IMR-90 (cell line): ENCODE results near the gene FBXO41. TPM values are rescaled to one million over a fixed set of nuclear protein-coding genes. Genes with fewer than 3 reads are reported as not detected.

Experiments used
- ATAC-seq: fragments of 200-7000 bp; cut with Tn5 transposase; 2 replicates; pipeline ENCODE4 v1.9.1; 2020; ENCODE audit warnings: low read depth, mild to moderate bottlenecking, moderate library complexity
- BruUV-seq: library from RNA; stranded (reverse); fragments of 400-500 nt; replicated peaks from 2 replicates; lab custom pipeline; 2021; lab: Mats Ljungman, UMichigan
- CTCF ChIA-PET: fragments of 300-600 bp; formaldehyde crosslinking; extraction: SDS; loops from one replicate; lab custom pipeline; 2021; ENCODE audit warnings: antibody characterized with exemption; lab: Yijun Ruan, JAX
- POLR2A ChIA-PET: fragments of 300-600 bp; sonication (Branson Sonifier 250); formaldehyde crosslinking; loops from one replicate; lab custom pipeline; 2022; ENCODE audit warnings: antibody characterized with exemption; ENCODE audit not compliant: unreplicated experiment; lab: Charles Lee
- DNase-seq: peaks from one replicate; pipeline ENCODE4 v3.0.0; 2013
- H2AFZ ChIP-seq: replicated peaks from 2 replicates; pipeline ENCODE3; 2013; ENCODE audit warnings: low read length, mild to moderate bottlenecking; ENCODE audit not compliant: poor library complexity
- H2AK5ac ChIP-seq: 2 replicates; pipeline ENCODE4 v1.6.1; 2013; ENCODE audit warnings: low read depth, low read length, inconsistent platforms
- H2AK9ac ChIP-seq: replicated peaks from 2 replicates; pipeline ENCODE3; 2013; ENCODE audit warnings: mild to moderate bottlenecking, low read depth, low read length, moderate library complexity; ENCODE audit not compliant: poor library complexity
- H2BK120ac ChIP-seq: 2 replicates; pipeline ENCODE4 v1.6.1; 2013; ENCODE audit warnings: low read depth, low read length, inconsistent platforms
- H2BK15ac ChIP-seq: 3 replicates; pipeline ENCODE4 v1.6.1; 2013; ENCODE audit warnings: low read depth, low read length, inconsistent platforms
- H2BK20ac ChIP-seq: 2 replicates; pipeline ENCODE4 v1.6.1; 2013; ENCODE audit warnings: low read depth, mild to moderate bottlenecking, inconsistent platforms, low read length, moderate library complexity
- H2BK5ac ChIP-seq: 2 replicates; pipeline ENCODE4 v1.6.1; 2013; ENCODE audit warnings: mild to moderate bottlenecking, low read depth, low read length, inconsistent platforms; ENCODE audit not compliant: poor library complexity, severe bottlenecking
- H3K14ac ChIP-seq: replicated peaks from 2 replicates; pipeline ENCODE4 v1.6.1; 2013; ENCODE audit warnings: low read depth, low read length, inconsistent platforms
- H3K18ac ChIP-seq: 2 replicates; pipeline ENCODE4 v1.6.1; 2013; ENCODE audit warnings: low read depth, low read length, control low read depth
- H3K23ac ChIP-seq: 2 replicates; pipeline ENCODE4 v1.6.1; 2013; ENCODE audit warnings: low read depth, low read length, inconsistent platforms
- H3K27ac ChIP-seq: 2 replicates; pipeline ENCODE4 v1.5.1; 2013; ENCODE audit warnings: mild to moderate bottlenecking, control low read depth, low read length; ENCODE audit not compliant: insufficient read depth
- H3K27me3 ChIP-seq: 2 replicates; pipeline ENCODE4 v1.6.1; 2013; ENCODE audit warnings: low read length; ENCODE audit not compliant: control insufficient read depth, insufficient read depth
- H3K36me3 ChIP-seq: 2 replicates; pipeline ENCODE4 v1.6.1; 2013; ENCODE audit warnings: low read length, mixed read lengths; ENCODE audit not compliant: control insufficient read depth, insufficient read depth
- H3K4ac ChIP-seq: 2 replicates; pipeline ENCODE4 v1.6.1; 2013; ENCODE audit warnings: low read depth, low read length, inconsistent platforms
- H3K4me1 ChIP-seq: 2 replicates; pipeline ENCODE4 v1.6.1; 2013; ENCODE audit warnings: low read length, mixed read lengths; ENCODE audit not compliant: control insufficient read depth, insufficient read depth
- H3K4me2 ChIP-seq: 2 replicates; pipeline ENCODE4 v1.6.1; 2013; ENCODE audit warnings: low read depth, mild to moderate bottlenecking, control low read depth, low read length, moderate library complexity
- H3K4me3 ChIP-seq: 2 replicates; pipeline ENCODE4 v1.5.1; 2013; ENCODE audit warnings: low read depth, mild to moderate bottlenecking, control low read depth, low read length, moderate library complexity; ENCODE audit not compliant: insufficient read depth
- H3K56ac ChIP-seq: 2 replicates; pipeline ENCODE4 v1.6.1; 2013; ENCODE audit warnings: low read length, inconsistent platforms; ENCODE audit not compliant: insufficient read depth; ENCODE audit errors: extremely low read depth
- H3K79me1 ChIP-seq, 2 experiments: 2 replicates each; pipeline ENCODE4 v1.6.1; 2013; ENCODE audit warnings: low read length in 2 of 2, inconsistent platforms in 1 of 2, low read depth in 1 of 2
- H3K9ac ChIP-seq: 2 replicates; pipeline ENCODE4 v1.6.1; 2013; ENCODE audit warnings: low read depth, low read length, control low read depth
- H3K9me1 ChIP-seq: 2 replicates; pipeline ENCODE4 v1.6.1; 2013; ENCODE audit warnings: low read length, inconsistent platforms; ENCODE audit not compliant: insufficient read depth
- H3K9me3 ChIP-seq: 2 replicates; pipeline ENCODE4 v1.6.1; 2013; ENCODE audit warnings: low read length; ENCODE audit not compliant: control insufficient read depth, insufficient read depth
- H4K20me1 ChIP-seq: 2 replicates; pipeline ENCODE4 v1.6.1; 2013; ENCODE audit warnings: low read length, inconsistent platforms; ENCODE audit not compliant: insufficient read depth
- H4K5ac ChIP-seq: 2 replicates; pipeline ENCODE4 v1.6.1; 2013; ENCODE audit warnings: mild to moderate bottlenecking, low read depth, low read length, control low read depth
- H4K8ac ChIP-seq, 2 experiments: 2 replicates each; pipeline ENCODE4 v1.6.1; 2013; ENCODE audit warnings: low read depth in 2 of 2, low read length in 2 of 2, control low read depth in 1 of 2, inconsistent platforms in 1 of 2
- H4K91ac ChIP-seq: 2 replicates; pipeline ENCODE4 v1.6.1; 2013; ENCODE audit warnings: low read depth, low read length, inconsistent platforms; ENCODE audit not compliant: insufficient read depth
- CEBPB ChIP-seq: IDR thresholded peaks from 2 replicates; pipeline ENCODE4 v1.6.1; 2012; ENCODE audit warnings: low read depth, low read length, improper control_type of control experiment
- MAFK ChIP-seq: IDR thresholded peaks from 2 replicates; pipeline ENCODE4 v1.6.1; 2012; ENCODE audit warnings: low read depth, low read length, improper control_type of control experiment
- WGBS, 2 experiments: methylation state at CpG; one replicate each; pipeline versions ENCODE4 v1.1.5 to v1.1.7; 2013; ENCODE audit warnings: missing lambda C conversion rate in 2 of 2; ENCODE audit not compliant: insufficient read length in 1 of 2; ENCODE audit errors: extremely low coverage in 2 of 2; 5-methylcytosine and 5-hydroxymethylcytosine counted together
- dilution Hi-C: fragments of 300-500 bp; cut with HindIII; formaldehyde crosslinking; loops from one replicate; pipeline ENCODE4 v1.14.3; 2018; ENCODE audit warnings: low sequenced_read_pairs; ENCODE audit not compliant: unreplicated experiment
- in situ Hi-C: fragments of 300-500 bp; cut with MboI; formaldehyde crosslinking; loops from 3 replicates; pipeline ENCODE4 v1.14.3; 2019; ENCODE audit warnings: low sequenced_read_pairs, inconsistent platforms, mixed read lengths
- intact Hi-C: fragments of 100-400 bp; cut with micrococcal nuclease; formaldehyde crosslinking; loops from 2 replicates; pipeline ENCODE4 v1.10.0; 2022
- polyA plus RNA-seq, 3 experiments: library from polyadenylated mRNA; depleted of rRNA; stranded (reverse); fragments of >200 nt; gene quantifications; 2 replicates each; pipeline ENCODE4 v1.2.3, GENCODE V29; 2012; ENCODE audit warnings: low replicate concordance in 1 of 3
- total RNA-seq: library from RNA; depleted of rRNA; stranded (reverse); fragments of >200 nt; gene quantifications from 2 replicates; pipeline ENCODE4 v1.2.3, GENCODE V29; 2012
- TF ChIP-seq, protein P1 (sequence below): fragments of 150-350 bp; IDR thresholded peaks from 2 replicates; pipeline ENCODE4 v1.6.1; 2016; ENCODE audit warnings: low read depth, mild to moderate bottlenecking, low read length, moderate library complexity, borderline replicate concordance

FBXO41 gene
- total and polyA plus RNA-seq, 2 of the 4 experiments (the other 2 are of a cell fraction), result 0.54 to 3.7 TPM

DNA sequence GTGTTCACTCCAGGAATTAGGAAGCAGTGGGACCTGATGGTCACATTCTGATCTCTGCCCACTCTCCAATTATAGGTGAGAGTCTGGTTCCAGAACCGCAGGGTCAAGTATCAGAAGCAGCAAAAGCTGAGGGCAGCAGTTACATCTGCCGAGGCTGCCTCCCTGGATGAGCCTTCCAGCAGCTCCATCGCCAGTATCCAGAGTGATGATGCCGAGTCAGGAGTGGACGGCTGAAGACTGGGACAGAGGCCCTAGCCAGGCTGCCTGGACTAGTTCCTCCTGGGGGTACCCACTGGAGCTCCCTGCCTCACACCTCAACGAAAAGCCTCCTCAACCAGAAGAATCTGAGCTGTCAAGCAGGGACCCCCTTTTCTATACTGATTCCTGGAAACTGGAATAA, 73.6 kb downstream of the FBXO41 start:
- Histone ChIP-seq H3K79me1 (peaks cover 6 to 15% of the 10 kb centered on the region in 2 experiments; a peak in 3 of 4 replicates), H3K4me1 (peaks cover 6% of the 10 kb centered on the region; the same call in 1 of the 2 replicates), H3K36me3 (no peaks in the 10 kb centered on the region), H2AK5ac (no peak overlapping the region), H3K4me2 (no peak overlapping the region), H3K27ac (no peak overlapping the region), H4K20me1 (no peaks in the 10 kb centered on the region), H3K18ac (no peak overlapping the region), H3K56ac (no peak overlapping the region), H2AFZ (no peak overlapping the region), H3K23ac (no peak overlapping the region), H4K5ac (no peak overlapping the region), H3K9me3 (no peaks in the 10 kb centered on the region), H2BK15ac (no peak overlapping the region), H3K9ac (no peak overlapping the region), H3K9me1 (0 out of 2 replicates have a peak, but pooled peaks cover 5% of the 10 kb centered on the region), H2BK5ac (no peak overlapping the region), H4K8ac (no peak overlapping the region), H3K27me3 (peaks cover 19% of the 10 kb centered on the region), H2AK9ac (no peak overlapping the region), H3K4me3 (no peak overlapping the region), H4K91ac (no peak overlapping the region), H2BK20ac (no peak overlapping the region), H2BK120ac (no peak overlapping the region), H3K14ac (no peak overlapping the region), H3K4ac (no peak overlapping the region)
- dilution Hi-C loops (no loop called here), in situ Hi-C loops (no loop called here), intact Hi-C loops (no loop called here)
- no CpG with 5 or more reads among the region's 6 CpGs for WGBS, 2 experiments
- ChIA-PET POLR2A (no interaction called here), CTCF (interaction anchor here (1.1 kb wide), 1 partner anchor 33 kb away, joined by 3 read pairs; no protein-coding TSS in a partner anchor)
- DNase-seq (no peak), ATAC-seq (no peak)
- BruUV-seq, result no TSS peak
- TF ChIP-seq MAFK (no peak), CEBPB (no peak)
- TF ChIP-seq, protein P1, sequence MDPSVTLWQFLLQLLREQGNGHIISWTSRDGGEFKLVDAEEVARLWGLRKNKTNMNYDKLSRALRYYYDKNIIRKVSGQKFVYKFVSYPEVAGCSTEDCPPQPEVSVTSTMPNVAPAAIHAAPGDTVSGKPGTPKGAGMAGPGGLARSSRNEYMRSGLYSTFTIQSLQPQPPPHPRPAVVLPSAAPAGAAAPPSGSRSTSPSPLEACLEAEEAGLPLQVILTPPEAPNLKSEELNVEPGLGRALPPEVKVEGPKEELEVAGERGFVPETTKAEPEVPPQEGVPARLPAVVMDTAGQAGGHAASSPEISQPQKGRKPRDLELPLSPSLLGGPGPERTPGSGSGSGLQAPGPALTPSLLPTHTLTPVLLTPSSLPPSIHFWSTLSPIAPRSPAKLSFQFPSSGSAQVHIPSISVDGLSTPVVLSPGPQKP, result no peak
